ENCODE measurements around the gene CLK2.
"Not testable (repeated sequence)": the region's sequence is repeated elsewhere in the genome, so short reads cannot be mapped to it uniquely, and the experiment has no call there.

CLK2 gene

DNA sequence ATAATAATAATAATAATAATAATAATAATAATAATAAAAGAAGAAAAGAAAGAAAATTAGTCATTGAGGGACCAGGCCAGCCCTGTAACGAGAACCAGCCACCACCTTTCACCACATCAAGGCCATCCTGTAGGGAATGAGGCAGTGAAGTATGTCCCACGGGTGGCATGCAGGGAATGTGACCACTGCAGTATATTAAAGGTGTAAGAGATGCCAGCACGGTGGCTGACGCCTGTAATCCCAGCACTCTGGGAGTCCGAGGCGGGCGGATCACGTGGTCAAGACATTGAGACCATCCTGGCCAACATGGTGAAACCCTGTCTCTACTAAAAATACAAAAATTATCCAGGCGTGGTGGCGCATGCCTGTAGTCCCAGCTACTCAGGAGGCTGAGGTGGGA, 17.7 kb upstream of the CLK2 start:
- peaks cover 3 to 33% (median 21%) of the 10 kb centered on the region in 3 experiments for H3K27me3 ChIP-seq (ENCODE audit: control insufficient read depth in 3 of 3, insufficient read depth in 3 of 3, low read depth in 1 of 3, low read length in 3 of 3)
- not testable (repeated sequence) for H2BK120ac ChIP-seq (ENCODE audit: low read depth, low read length)

DNA sequence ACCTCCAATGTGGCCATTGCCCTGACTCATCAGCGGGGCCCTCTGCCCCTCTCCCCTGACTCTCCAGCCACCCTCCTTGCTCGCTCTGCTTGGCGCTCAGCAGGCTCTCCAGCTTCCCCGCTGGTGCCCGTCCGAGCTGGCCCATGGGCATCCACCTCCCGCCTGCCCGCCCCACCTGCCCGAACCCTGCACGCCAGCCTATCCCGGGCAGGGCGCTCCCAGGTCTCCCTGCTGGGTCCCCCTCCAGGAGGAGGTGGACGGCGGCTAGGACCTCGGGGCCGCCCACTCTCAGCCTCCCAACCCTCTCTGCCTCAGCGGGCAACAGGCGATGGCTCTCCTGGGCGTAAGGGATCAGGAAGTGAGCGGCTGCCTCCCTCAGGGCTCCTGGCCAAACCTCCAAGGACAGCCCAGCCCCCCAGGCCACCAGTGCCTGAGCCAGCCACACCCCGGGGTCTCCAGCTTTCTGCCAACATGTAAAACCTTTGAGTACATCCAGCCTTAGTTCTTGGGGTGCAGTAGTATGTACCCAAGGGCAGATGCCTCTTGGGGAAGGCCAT, 14.8 kb upstream of the CLK2 start:
- WGBS, 2 donors (ENCODE audit: extremely low coverage in 2 of 2, insufficient read length in 2 of 2, insufficient replicate concordance in 1 of 2): no CpG with 5 or more reads among the region's 21 CpGs
- no peak overlapping the region for H2BK15ac ChIP-seq (ENCODE audit: low read length)
- no peak overlapping the region for H2BK120ac ChIP-seq (ENCODE audit: low read depth, low read length)
- no peak overlapping the region for H3K4me2 ChIP-seq (ENCODE audit: insufficient read depth, low read length, poor library complexity, severe bottlenecking)
- no peak overlapping the region for H2BK5ac ChIP-seq (ENCODE audit: low read length)
- peak overlapping the region; percentile 68 for H3K9ac ChIP-seq (ENCODE audit: low read depth, low read length, poor library complexity)
- no peak for DNase-seq (ENCODE audit: low spot score)
- H2AK5ac ChIP-seq (ENCODE audit: low read depth, low read length): no peak overlapping the region
- peaks cover 1% of the 10 kb centered on the region for H3K79me1 ChIP-seq (ENCODE audit: low read depth, low read length)
- H3K27ac ChIP-seq (replicated peaks; ENCODE audit: low read length): no peak overlapping the region
- no peak overlapping the region for H4K91ac ChIP-seq (ENCODE audit: low read depth, low read length, poor library complexity)
- no peak overlapping the region for H2BK12ac ChIP-seq (ENCODE audit: low read length)
- no peak overlapping the region for H3K14ac ChIP-seq (ENCODE audit: low read length)
- H4K8ac ChIP-seq (ENCODE audit: low read depth, low read length): no peak overlapping the region
- peaks cover 2 to 59% of the 10 kb centered on the region in 2 donors for H3K36me3 ChIP-seq (replicated peaks in 1 of 2; ENCODE audit: control insufficient read depth in 2 of 2, insufficient read depth in 2 of 2, low read length in 2 of 2)
- H2AFZ ChIP-seq (ENCODE audit: low read length): no peak overlapping the region
- peaks cover 0 to 1% of the 10 kb centered on the region in 2 donors for H3K9me3 ChIP-seq (replicated peaks in 1 of 2; ENCODE audit: control insufficient read depth in 2 of 2, insufficient read depth in 1 of 2, low read depth in 1 of 2, low read length in 2 of 2)
- H3K18ac ChIP-seq (ENCODE audit: low read length): no peak overlapping the region
- peak overlapping the region; percentile 20 for H3K23ac ChIP-seq (ENCODE audit: low read depth, low read length, poor library complexity)
- H3K27me3 ChIP-seq (ENCODE audit: control insufficient read depth in 3 of 3, insufficient read depth in 3 of 3, low read depth in 1 of 3, low read length in 3 of 3): peaks cover 0 to 4% (median 0%) of the 10 kb centered on the region in 3 experiments
- H3K4ac ChIP-seq (ENCODE audit: low read length): no peak overlapping the region
- H3K4me3 ChIP-seq (ENCODE audit: low read length in 2 of 2): no peak overlapping the region
- no peaks in the 10 kb centered on the region for H3K4me1 ChIP-seq (ENCODE audit: control insufficient read depth in 2 of 2, insufficient read depth in 1 of 2, low read depth in 1 of 2, low read length in 2 of 2)

More for the DNA sequence above, 17.7 kb upstream of the CLK2 start:
- Histone ChIP-seq H3K36me3 (replicated peaks in 1 of 2; ENCODE audit: control insufficient read depth in 2 of 2, insufficient read depth in 2 of 2, low read length in 2 of 2) (peaks cover 0 to 32% of the 10 kb centered on the region in 2 donors), H3K9me3 (replicated peaks in 1 of 2; ENCODE audit: control insufficient read depth in 2 of 2, insufficient read depth in 1 of 2, low read depth in 1 of 2, low read length in 2 of 2) (peaks cover 0 to 14% of the 10 kb centered on the region in 2 donors)
- not testable (repeated sequence) for H3K23ac ChIP-seq (ENCODE audit: low read depth, low read length, poor library complexity); H3K4me1 ChIP-seq (ENCODE audit: control insufficient read depth in 2 of 2, insufficient read depth in 1 of 2, low read depth in 1 of 2, low read length in 2 of 2); H2AK5ac ChIP-seq (ENCODE audit: low read depth, low read length); H2BK15ac ChIP-seq (ENCODE audit: low read length); H3K4me2 ChIP-seq (ENCODE audit: insufficient read depth, low read length, poor library complexity, severe bottlenecking); H3K27ac ChIP-seq (replicated peaks; ENCODE audit: low read length); H3K18ac ChIP-seq (ENCODE audit: low read length); H3K4ac ChIP-seq (ENCODE audit: low read length); H4K91ac ChIP-seq (ENCODE audit: low read depth, low read length, poor library complexity); H2BK12ac ChIP-seq (ENCODE audit: low read length); H2BK5ac ChIP-seq (ENCODE audit: low read length); H3K4me3 ChIP-seq (ENCODE audit: low read length in 2 of 2); H3K79me1 ChIP-seq (ENCODE audit: low read depth, low read length); DNase-seq (ENCODE audit: low spot score); H3K9ac ChIP-seq (ENCODE audit: low read depth, low read length, poor library complexity); H2AFZ ChIP-seq (ENCODE audit: low read length); H3K14ac ChIP-seq (ENCODE audit: low read length); H4K8ac ChIP-seq (ENCODE audit: low read depth, low read length)
- WGBS, 2 donors (ENCODE audit: extremely low coverage in 2 of 2, insufficient read length in 2 of 2, insufficient replicate concordance in 1 of 2): no CpG with 5 or more reads among the region's 10 CpGs

DNA sequence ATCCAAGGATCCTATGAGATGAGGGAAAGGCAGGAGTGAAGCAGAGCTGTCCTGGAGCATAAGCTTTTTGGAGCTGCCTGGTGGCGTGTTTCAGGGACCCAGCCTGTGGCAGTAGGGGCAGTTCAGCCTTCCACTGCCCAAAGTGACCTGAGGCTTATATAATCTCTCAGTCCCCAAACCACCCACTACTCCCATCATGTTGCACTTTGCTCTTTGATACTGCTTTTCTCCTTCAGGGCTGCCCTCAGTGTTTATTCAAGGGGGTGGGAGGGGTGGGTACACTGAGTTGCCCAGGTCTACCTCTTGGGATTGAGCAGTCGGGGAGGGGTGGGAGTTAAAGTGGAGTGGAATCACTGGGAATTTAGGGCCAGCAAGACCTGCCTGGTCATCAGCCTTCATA, 13.2 kb upstream of the CLK2 start:
- no peak overlapping the region for H3K4me3 ChIP-seq (ENCODE audit: low read length in 2 of 2)
- no peak overlapping the region for H2AFZ ChIP-seq (ENCODE audit: low read length)
- H3K4ac ChIP-seq (ENCODE audit: low read length): no peak overlapping the region
- no peak overlapping the region for H3K27ac ChIP-seq (replicated peaks; ENCODE audit: low read length)
- no peak overlapping the region for H2BK120ac ChIP-seq (ENCODE audit: low read depth, low read length)
- no peak overlapping the region for H2BK12ac ChIP-seq (ENCODE audit: low read length)
- H3K27me3 ChIP-seq (ENCODE audit: control insufficient read depth in 3 of 3, insufficient read depth in 3 of 3, low read depth in 1 of 3, low read length in 3 of 3): no peaks in the 10 kb centered on the region
- peaks cover 2 to 73% of the 10 kb centered on the region in 2 donors for H3K36me3 ChIP-seq (replicated peaks in 1 of 2; ENCODE audit: control insufficient read depth in 2 of 2, insufficient read depth in 2 of 2, low read length in 2 of 2)
- no peak overlapping the region for H3K4me2 ChIP-seq (ENCODE audit: insufficient read depth, low read length, poor library complexity, severe bottlenecking)
- no peak for DNase-seq (ENCODE audit: low spot score)
- no peak overlapping the region for H3K23ac ChIP-seq (ENCODE audit: low read depth, low read length, poor library complexity)
- H3K14ac ChIP-seq (ENCODE audit: low read length): no peak overlapping the region
- H3K9ac ChIP-seq (ENCODE audit: low read depth, low read length, poor library complexity): no peak overlapping the region
- H3K4me1 ChIP-seq (ENCODE audit: control insufficient read depth in 2 of 2, insufficient read depth in 1 of 2, low read depth in 1 of 2, low read length in 2 of 2): no peaks in the 10 kb centered on the region
- no peak overlapping the region for H4K91ac ChIP-seq (ENCODE audit: low read depth, low read length, poor library complexity)
- no peak overlapping the region for H2AK5ac ChIP-seq (ENCODE audit: low read depth, low read length)
- no CpG with 5 or more reads among the region's 2 CpGs for WGBS, 2 donors (ENCODE audit: extremely low coverage in 2 of 2, insufficient read length in 2 of 2, insufficient replicate concordance in 1 of 2)
- peaks cover 1% of the 10 kb centered on the region for H3K79me1 ChIP-seq (ENCODE audit: low read depth, low read length)
- no peak overlapping the region for H3K18ac ChIP-seq (ENCODE audit: low read length)
- H4K8ac ChIP-seq (ENCODE audit: low read depth, low read length): no peak overlapping the region
- peaks cover 0 to 1% of the 10 kb centered on the region in 2 donors for H3K9me3 ChIP-seq (replicated peaks in 1 of 2; ENCODE audit: control insufficient read depth in 2 of 2, insufficient read depth in 1 of 2, low read depth in 1 of 2, low read length in 2 of 2)
- H2BK5ac ChIP-seq (ENCODE audit: low read length): no peak overlapping the region
- H2BK15ac ChIP-seq (ENCODE audit: low read length): no peak overlapping the region

DNA sequence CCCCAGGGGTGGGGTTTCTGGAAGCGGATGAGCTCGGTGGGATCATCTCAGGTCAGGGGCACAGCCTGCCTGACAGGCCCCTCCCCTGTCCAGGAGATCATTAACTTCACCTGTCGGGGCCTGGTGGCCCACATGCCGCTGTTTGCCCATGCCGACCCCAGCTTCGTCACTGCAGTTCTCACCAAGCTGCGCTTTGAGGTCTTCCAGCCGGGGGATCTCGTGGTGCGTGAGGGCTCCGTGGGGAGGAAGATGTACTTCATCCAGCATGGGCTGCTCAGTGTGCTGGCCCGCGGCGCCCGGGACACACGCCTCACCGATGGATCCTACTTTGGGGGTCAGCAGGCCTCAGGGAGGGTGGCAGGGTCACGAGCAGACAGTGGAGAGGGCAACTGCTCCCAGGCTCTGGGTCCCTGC, 12.3 kb upstream of the CLK2 start:
- peak overlapping the region; percentile 19 for H2AK5ac ChIP-seq (ENCODE audit: low read depth, low read length)
- H2BK120ac ChIP-seq (ENCODE audit: low read depth, low read length): no peak overlapping the region
- H3K4me1 ChIP-seq (ENCODE audit: control insufficient read depth in 2 of 2, insufficient read depth in 1 of 2, low read depth in 1 of 2, low read length in 2 of 2): no peaks in the 10 kb centered on the region
- H4K8ac ChIP-seq (ENCODE audit: low read depth, low read length): no peak overlapping the region
- H4K91ac ChIP-seq (ENCODE audit: low read depth, low read length, poor library complexity): no peak overlapping the region
- no peak overlapping the region for H2BK12ac ChIP-seq (ENCODE audit: low read length)
- no peak overlapping the region for H2BK15ac ChIP-seq (ENCODE audit: low read length)
- peak overlapping the region in 1 of 2 donors; percentile 15 for H3K4me3 ChIP-seq (ENCODE audit: low read length in 2 of 2)
- no peak overlapping the region for H3K9ac ChIP-seq (ENCODE audit: low read depth, low read length, poor library complexity)
- no CpG with 5 or more reads among the region's 18 CpGs for WGBS, 2 donors (ENCODE audit: extremely low coverage in 2 of 2, insufficient read length in 2 of 2, insufficient replicate concordance in 1 of 2)
- H3K4me2 ChIP-seq (ENCODE audit: insufficient read depth, low read length, poor library complexity, severe bottlenecking): no peak overlapping the region
- peaks cover 1% of the 10 kb centered on the region for H3K79me1 ChIP-seq (ENCODE audit: low read depth, low read length)
- H3K14ac ChIP-seq (ENCODE audit: low read length): no peak overlapping the region
- H3K27ac ChIP-seq (replicated peaks; ENCODE audit: low read length): no peak overlapping the region
- H3K36me3 ChIP-seq (replicated peaks in 1 of 2; ENCODE audit: control insufficient read depth in 2 of 2, insufficient read depth in 2 of 2, low read length in 2 of 2): peaks cover 2 to 73% of the 10 kb centered on the region in 2 donors
- H3K18ac ChIP-seq (ENCODE audit: low read length): no peak overlapping the region
- DNase-seq (ENCODE audit: low spot score): no peak
- no peaks in the 10 kb centered on the region for H3K27me3 ChIP-seq (ENCODE audit: control insufficient read depth in 3 of 3, insufficient read depth in 3 of 3, low read depth in 1 of 3, low read length in 3 of 3)
- no peak overlapping the region for H3K4ac ChIP-seq (ENCODE audit: low read length)
- no peak overlapping the region for H2AFZ ChIP-seq (ENCODE audit: low read length)
- no peak overlapping the region for H2BK5ac ChIP-seq (ENCODE audit: low read length)
- peaks cover 0 to 1% of the 10 kb centered on the region in 2 donors for H3K9me3 ChIP-seq (replicated peaks in 1 of 2; ENCODE audit: control insufficient read depth in 2 of 2, insufficient read depth in 1 of 2, low read depth in 1 of 2, low read length in 2 of 2)
- H3K23ac ChIP-seq (ENCODE audit: low read depth, low read length, poor library complexity): no peak overlapping the region

Data from neuronal stem cell (in vitro differentiated cells).